Neural crest cell (in vitro differentiated cells): Measurements from ENCODE around the gene FAM135A. TPM values are rescaled to one million over a fixed set of nuclear protein-coding genes. Genes with fewer than 3 reads are reported as not detected.

Source experiments
- DNase-seq: peaks from one replicate; pipeline ENCODE4 v3.0.0; 2021; ENCODE audit warnings: low read depth, mixed read lengths, low spot score
- H3K27ac Mint-ChIP-seq: one replicate; pipeline ENCODE4 v1.8.0; 2021; ENCODE audit warnings: mild to moderate bottlenecking, mixed read lengths; ENCODE audit not compliant: unreplicated experiment
- H3K27me3 Mint-ChIP-seq: 2 replicates; pipeline ENCODE4 v1.8.0; 2021; ENCODE audit warnings: low read depth, mild to moderate bottlenecking, mixed read lengths
- H3K36me3 Mint-ChIP-seq: 2 replicates; pipeline ENCODE4 v1.8.0; 2021; ENCODE audit warnings: low read depth, mild to moderate bottlenecking, mixed read lengths
- H3K4me1 Mint-ChIP-seq: 2 replicates; pipeline ENCODE4 v1.8.0; 2021; ENCODE audit warnings: mixed read lengths
- H3K4me3 Mint-ChIP-seq: one replicate; pipeline ENCODE4 v1.8.0; 2021; ENCODE audit warnings: mild to moderate bottlenecking, mixed read lengths
- H3K9me3 Mint-ChIP-seq: 2 replicates; pipeline ENCODE4 v1.8.0; 2021; ENCODE audit warnings: mixed read lengths
- total RNA-seq: library from RNA; stranded (reverse); gene quantifications from 2 replicates; pipeline ENCODE4 v1.2.1, GENCODE V29; 2021
- TF ChIP-seq, protein P1 (sequence below): fragments of 200-600 bp; sonication (generic); conservative IDR thresholded peaks from 2 replicates; pipeline ENCODE4 v1.5.0; 2021; ENCODE audit warnings: antibody characterized with exemption, mild to moderate bottlenecking

Gene FAM135A
- total RNA-seq, 1 donor from 2014 or later, result 30.9 TPM

DNA sequence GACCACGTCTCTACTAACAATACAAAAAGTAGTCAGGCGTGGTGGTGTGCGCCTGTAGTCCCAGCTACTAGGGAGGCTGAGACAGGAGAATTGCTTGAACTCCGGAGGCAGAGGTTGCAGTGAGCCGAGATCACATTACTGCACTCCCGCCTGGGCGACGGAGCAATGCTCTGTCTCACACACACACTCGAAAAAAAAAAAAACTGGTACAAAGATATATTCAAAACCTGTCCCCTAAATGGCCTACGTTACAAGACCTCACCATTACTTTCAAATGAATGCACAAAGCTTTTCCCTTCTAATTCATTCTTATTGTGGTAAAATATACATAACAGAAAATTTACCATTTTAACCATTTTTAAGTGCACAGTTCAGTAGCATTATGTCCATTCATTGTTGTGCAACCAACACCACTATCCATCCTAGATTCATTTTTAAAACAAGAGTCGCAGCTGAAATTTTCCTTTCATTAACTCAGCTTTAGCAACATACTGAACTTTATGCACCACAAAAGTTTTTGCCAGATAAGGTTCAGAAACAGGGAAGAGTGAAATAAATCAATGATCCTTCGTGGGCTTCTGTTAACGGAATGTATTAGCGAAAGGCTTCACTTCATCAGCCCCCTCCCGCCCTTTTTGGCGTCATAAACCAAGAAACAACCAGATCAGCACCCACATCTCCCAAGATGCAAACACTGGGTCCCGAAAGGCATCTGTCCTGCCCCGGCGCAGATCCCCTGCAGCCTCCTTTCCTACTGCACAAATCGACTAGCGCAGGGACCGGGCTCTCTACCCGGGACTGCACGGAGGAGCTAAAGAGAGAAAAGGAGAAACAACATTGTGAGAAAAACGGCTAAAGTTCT is 825 bp upstream of the FAM135A start:
- H3K4me3 Mint-ChIP-seq, result peak overlapping the region; percentile 99
- H3K9me3 Mint-ChIP-seq, result no peaks in the 10 kb centered on the region
- TF ChIP-seq, protein P1, sequence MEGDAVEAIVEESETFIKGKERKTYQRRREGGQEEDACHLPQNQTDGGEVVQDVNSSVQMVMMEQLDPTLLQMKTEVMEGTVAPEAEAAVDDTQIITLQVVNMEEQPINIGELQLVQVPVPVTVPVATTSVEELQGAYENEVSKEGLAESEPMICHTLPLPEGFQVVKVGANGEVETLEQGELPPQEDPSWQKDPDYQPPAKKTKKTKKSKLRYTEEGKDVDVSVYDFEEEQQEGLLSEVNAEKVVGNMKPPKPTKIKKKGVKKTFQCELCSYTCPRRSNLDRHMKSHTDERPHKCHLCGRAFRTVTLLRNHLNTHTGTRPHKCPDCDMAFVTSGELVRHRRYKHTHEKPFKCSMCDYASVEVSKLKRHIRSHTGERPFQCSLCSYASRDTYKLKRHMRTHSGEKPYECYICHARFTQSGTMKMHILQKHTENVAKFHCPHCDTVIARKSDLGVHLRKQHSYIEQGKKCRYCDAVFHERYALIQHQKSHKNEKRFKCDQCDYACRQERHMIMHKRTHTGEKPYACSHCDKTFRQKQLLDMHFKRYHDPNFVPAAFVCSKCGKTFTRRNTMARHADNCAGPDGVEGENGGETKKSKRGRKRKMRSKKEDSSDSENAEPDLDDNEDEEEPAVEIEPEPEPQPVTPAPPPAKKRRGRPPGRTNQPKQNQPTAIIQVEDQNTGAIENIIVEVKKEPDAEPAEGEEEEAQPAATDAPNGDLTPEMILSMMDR, result no peak
- H3K36me3 Mint-ChIP-seq, result peaks cover 4% of the 10 kb centered on the region
- DNase-seq, result no peak
- peaks cover 34% of the 10 kb centered on the region for H3K4me1 Mint-ChIP-seq
- peaks cover 8% of the 10 kb centered on the region for H3K27me3 Mint-ChIP-seq
- peak overlapping the region; percentile 98 for H3K27ac Mint-ChIP-seq

- Mint-ChIP-seq H3K27ac (peak overlapping the region; percentile 52), H3K9me3 (no peaks in the 10 kb centered on the region), H3K4me1 (peaks cover 34% of the 10 kb centered on the region), H3K27me3 (peaks cover 3% of the 10 kb centered on the region), H3K4me3 (peak overlapping the region; percentile 90), H3K36me3 (peaks cover 6% of the 10 kb centered on the region)
- TF ChIP-seq, protein P1, result no peak
- DNase-seq, result no peak
Observed at GRCh38 chr6:70413992-70414494, 735 bp downstream of the FAM135A start.

DNA sequence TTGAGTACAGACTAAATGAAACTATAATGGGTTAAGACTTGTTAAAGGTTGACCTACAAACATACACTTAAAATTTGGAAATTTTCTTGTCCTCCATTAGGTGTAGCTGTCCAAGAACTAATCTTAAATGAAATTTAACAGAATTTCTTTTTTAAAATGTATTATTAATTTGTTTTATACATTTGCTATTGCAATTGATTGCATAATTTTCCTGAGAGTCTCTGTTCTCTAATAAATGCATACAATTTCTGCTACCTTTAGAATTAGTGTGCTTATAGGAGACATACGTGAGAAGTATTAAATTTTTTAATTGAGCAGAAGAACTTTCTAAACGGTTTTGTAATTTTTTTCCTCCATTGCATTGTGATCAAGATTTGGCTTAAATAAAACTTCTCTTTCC is 1.5 kb downstream of the FAM135A start:
- peaks cover 11% of the 10 kb centered on the region for H3K36me3 Mint-ChIP-seq
- peaks cover 2% of the 10 kb centered on the region for H3K9me3 Mint-ChIP-seq
- peaks cover 3% of the 10 kb centered on the region for H3K27me3 Mint-ChIP-seq
- DNase-seq, result no peak
- TF ChIP-seq, protein P1, result no peak
- peaks cover 38% of the 10 kb centered on the region for H3K4me1 Mint-ChIP-seq
- no peak overlapping the region for H3K27ac Mint-ChIP-seq
- H3K4me3 Mint-ChIP-seq, result peak overlapping the region; percentile 90

DNA sequence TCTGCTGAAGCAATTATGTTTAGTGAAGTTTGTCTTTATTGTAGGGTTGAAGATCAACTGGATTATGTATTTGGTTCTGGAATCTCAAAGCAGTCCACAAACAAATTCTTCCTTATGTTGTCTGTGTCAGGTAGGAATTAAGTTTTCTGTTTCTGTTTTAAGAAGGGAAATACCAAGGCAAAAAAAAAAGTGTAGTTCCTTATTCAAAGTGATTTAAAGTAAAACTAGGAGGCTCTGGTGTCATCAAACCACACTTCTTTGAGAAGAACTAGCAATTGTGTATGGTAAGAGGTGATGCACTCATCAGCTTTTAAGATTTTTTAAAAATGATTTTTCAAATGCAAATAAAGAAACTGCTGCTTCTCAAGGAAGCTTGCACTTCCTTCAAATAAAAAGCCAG is 1.9 kb downstream of the FAM135A start:
- H3K36me3 Mint-ChIP-seq, result peaks cover 15% of the 10 kb centered on the region
- no peak for DNase-seq
- no peaks in the 10 kb centered on the region for H3K27me3 Mint-ChIP-seq
- peaks cover 2% of the 10 kb centered on the region for H3K9me3 Mint-ChIP-seq
- H3K27ac Mint-ChIP-seq, result no peak overlapping the region
- TF ChIP-seq, protein P1, result no peak
- peak overlapping the region; percentile 78 for H3K4me3 Mint-ChIP-seq
- peaks cover 38% of the 10 kb centered on the region for H3K4me1 Mint-ChIP-seq

- Mint-ChIP-seq H3K4me1 (peaks cover 38% of the 10 kb centered on the region), H3K4me3 (peak overlapping the region; percentile 72)
- TF ChIP-seq, protein P1, result no peak
Observed at GRCh38 chr6:70415660-70416059, 2.4 kb downstream of the FAM135A start.

More at GRCh38 chr6:70415660-70416059, 2.4 kb downstream of the FAM135A start:
- Mint-ChIP-seq H3K27ac (no peak overlapping the region), H3K9me3 (peaks cover 2% of the 10 kb centered on the region), H3K27me3 (no peaks in the 10 kb centered on the region), H3K36me3 (peaks cover 16% of the 10 kb centered on the region)
- no peak for DNase-seq
